Panc1 (cell line): ENCODE results near the gene C1QC. TPM values are rescaled to one million over a fixed set of nuclear protein-coding genes. Genes with fewer than 3 reads are reported as not detected.

Experiments used
- ATAC-seq: fragments of 200-7000 bp; cut with Tn5 transposase; 2 replicates; pipeline ENCODE4 v1.9.1; 2020; ENCODE audit warnings: mild to moderate bottlenecking, moderate library complexity
- BruUV-seq: library from RNA; stranded (reverse); fragments of 400-500 nt; replicated peaks from 2 replicates; lab custom pipeline; 2021; lab: Mats Ljungman, UMichigan
- CTCF ChIA-PET: fragments of 300-600 bp; sonication (Branson Sonifier 250); formaldehyde crosslinking; loops from one replicate; lab custom pipeline; 2022; ENCODE audit warnings: antibody characterized with exemption; lab: Charles Lee
- POLR2A ChIA-PET: fragments of 300-600 bp; sonication (Branson Sonifier 250); formaldehyde crosslinking; loops from one replicate; lab custom pipeline; 2022; ENCODE audit warnings: antibody characterized with exemption; lab: Charles Lee
- DNase-seq: peaks from one replicate; pipeline ENCODE4 v3.0.0-alpha.2; 2010; ENCODE audit warnings: low read depth, low spot score
- H3K27ac ChIP-seq: 2 replicates; pipeline ENCODE4 v1.5.1; 2011; ENCODE audit warnings: mild to moderate bottlenecking, low read length, inconsistent platforms
- H3K27me3 ChIP-seq: fragments of 200-500 bp; sonication (Bioruptor generic); 2 replicates; pipeline ENCODE4 v1.6.0; 2014; ENCODE audit warnings: low read length, inconsistent platforms; ENCODE audit not compliant: control insufficient read depth, insufficient read depth
- H3K36me3 ChIP-seq: fragments of 200-500 bp; sonication (Bioruptor generic); 2 replicates; pipeline ENCODE4 v1.5.1; 2014; ENCODE audit warnings: inconsistent platforms, mild to moderate bottlenecking, low read length, moderate library complexity; ENCODE audit not compliant: control insufficient read depth, insufficient read depth
- H3K4me1 ChIP-seq: 2 replicates; pipeline ENCODE4 v1.5.1; 2011; ENCODE audit warnings: inconsistent platforms, mild to moderate bottlenecking, low read length, moderate library complexity; ENCODE audit not compliant: control insufficient read depth, insufficient read depth
- H3K4me3 ChIP-seq, 2 experiments: 2 replicates each; pipeline ENCODE4 v1.5.1; 2011 to 2012; ENCODE audit warnings: low read depth in 2 of 2, low read length in 2 of 2, mild to moderate bottlenecking in 2 of 2, inconsistent platforms in 1 of 2, moderate library complexity in 1 of 2
- H3K9me3 ChIP-seq: fragments of 200-500 bp; sonication (Bioruptor generic); 2 replicates; pipeline ENCODE4 v1.5.1; 2014; ENCODE audit warnings: low read depth, mild to moderate bottlenecking, inconsistent platforms, low read length, moderate library complexity; ENCODE audit not compliant: control insufficient read depth, insufficient read depth
- POLR2AphosphoS5 ChIP-seq: IDR thresholded peaks from 2 replicates; pipeline ENCODE4 v1.6.1; 2012; ENCODE audit warnings: mild to moderate bottlenecking, low read depth, low read length, moderate library complexity
- SIN3A ChIP-seq: IDR thresholded peaks from 2 replicates; pipeline ENCODE4 v1.6.1; 2012; ENCODE audit warnings: low read depth, mild to moderate bottlenecking, low read length, moderate library complexity, borderline replicate concordance; ENCODE audit not compliant: insufficient read depth
- TCF7L2 ChIP-seq: IDR thresholded peaks from 2 replicates; pipeline ENCODE4 v1.6.1; 2011; ENCODE audit warnings: mild to moderate bottlenecking, low read depth, low read length, inconsistent platforms
- in situ Hi-C: cut with HindIII; loops from 2 replicates; pipeline ENCODE4 v1.10.0; 2016; ENCODE audit warnings: low sequenced_read_pairs, low pct_unique_long_range_greater_than_20kb
- intact Hi-C: fragments of 100-400 bp; cut with micrococcal nuclease; formaldehyde crosslinking; loops from one replicate; pipeline ENCODE4 v1.10.0; 2022; ENCODE audit not compliant: unreplicated experiment
- total RNA-seq: library from RNA; stranded (reverse); gene quantifications from one replicate; pipeline ENCODE4 v1.2.1, GENCODE V29; 2021; ENCODE audit not compliant: unreplicated experiment
- TF ChIP-seq, protein P1 (sequence below): fragments of 450-650 bp; IDR thresholded peaks from 2 replicates; pipeline ENCODE4 v1.5.1; 2017; ENCODE audit warnings: mild to moderate bottlenecking
- TF ChIP-seq, protein P2 (sequence below), 2 experiments: IDR thresholded peaks; 2 replicates each; pipeline ENCODE4 v1.6.1; 2011 to 2012; ENCODE audit warnings: low read depth in 2 of 2, control low read depth in 1 of 2, low read length in 1 of 2, mild to moderate bottlenecking in 1 of 2, moderate library complexity in 1 of 2; ENCODE audit not compliant: insufficient read depth in 1 of 2

C1QC gene
- total RNA-seq, 1 experiment from 2014 or later: 0.64 TPM

DNA sequence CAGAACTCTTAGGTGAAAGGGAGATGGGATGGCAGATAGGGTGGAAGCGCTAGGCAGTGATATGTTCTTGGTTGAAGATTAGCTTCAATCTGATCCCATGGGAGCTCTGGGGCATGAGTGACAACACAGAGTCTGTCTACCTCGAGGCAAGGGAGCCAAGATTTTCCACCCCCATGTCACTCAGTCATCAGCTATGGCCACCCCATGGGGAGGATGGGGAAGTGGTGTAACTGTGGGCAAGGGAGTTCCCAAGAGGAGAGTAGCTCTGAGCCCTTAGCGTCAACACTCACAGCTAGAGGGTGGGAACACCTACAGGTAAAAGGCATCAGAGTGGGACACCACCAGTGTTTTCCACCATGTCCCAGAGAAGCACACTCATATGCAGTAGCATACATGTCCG is 37.3 kb upstream of the C1QC start:
- CTCF ChIA-PET: no interaction called here
- no peak overlapping the region for H3K4me3 ChIP-seq
- in situ Hi-C loops: no loop called here
- intact Hi-C loops: no loop called here
- no peak overlapping the region for H3K27ac ChIP-seq
- no TSS peak for BruUV-seq
- H3K4me1 ChIP-seq: no peaks in the 10 kb centered on the region
- POLR2A ChIA-PET: no interaction called here
- no peaks in the 10 kb centered on the region for H3K36me3 ChIP-seq
- H3K9me3 ChIP-seq: no peaks in the 10 kb centered on the region
- H3K27me3 ChIP-seq: peaks cover 16% of the 10 kb centered on the region
- ATAC-seq (no peak), DNase-seq (no peak)
- TF ChIP-seq, protein P1, sequence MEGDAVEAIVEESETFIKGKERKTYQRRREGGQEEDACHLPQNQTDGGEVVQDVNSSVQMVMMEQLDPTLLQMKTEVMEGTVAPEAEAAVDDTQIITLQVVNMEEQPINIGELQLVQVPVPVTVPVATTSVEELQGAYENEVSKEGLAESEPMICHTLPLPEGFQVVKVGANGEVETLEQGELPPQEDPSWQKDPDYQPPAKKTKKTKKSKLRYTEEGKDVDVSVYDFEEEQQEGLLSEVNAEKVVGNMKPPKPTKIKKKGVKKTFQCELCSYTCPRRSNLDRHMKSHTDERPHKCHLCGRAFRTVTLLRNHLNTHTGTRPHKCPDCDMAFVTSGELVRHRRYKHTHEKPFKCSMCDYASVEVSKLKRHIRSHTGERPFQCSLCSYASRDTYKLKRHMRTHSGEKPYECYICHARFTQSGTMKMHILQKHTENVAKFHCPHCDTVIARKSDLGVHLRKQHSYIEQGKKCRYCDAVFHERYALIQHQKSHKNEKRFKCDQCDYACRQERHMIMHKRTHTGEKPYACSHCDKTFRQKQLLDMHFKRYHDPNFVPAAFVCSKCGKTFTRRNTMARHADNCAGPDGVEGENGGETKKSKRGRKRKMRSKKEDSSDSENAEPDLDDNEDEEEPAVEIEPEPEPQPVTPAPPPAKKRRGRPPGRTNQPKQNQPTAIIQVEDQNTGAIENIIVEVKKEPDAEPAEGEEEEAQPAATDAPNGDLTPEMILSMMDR: no peak
- TF ChIP-seq, protein P2, sequence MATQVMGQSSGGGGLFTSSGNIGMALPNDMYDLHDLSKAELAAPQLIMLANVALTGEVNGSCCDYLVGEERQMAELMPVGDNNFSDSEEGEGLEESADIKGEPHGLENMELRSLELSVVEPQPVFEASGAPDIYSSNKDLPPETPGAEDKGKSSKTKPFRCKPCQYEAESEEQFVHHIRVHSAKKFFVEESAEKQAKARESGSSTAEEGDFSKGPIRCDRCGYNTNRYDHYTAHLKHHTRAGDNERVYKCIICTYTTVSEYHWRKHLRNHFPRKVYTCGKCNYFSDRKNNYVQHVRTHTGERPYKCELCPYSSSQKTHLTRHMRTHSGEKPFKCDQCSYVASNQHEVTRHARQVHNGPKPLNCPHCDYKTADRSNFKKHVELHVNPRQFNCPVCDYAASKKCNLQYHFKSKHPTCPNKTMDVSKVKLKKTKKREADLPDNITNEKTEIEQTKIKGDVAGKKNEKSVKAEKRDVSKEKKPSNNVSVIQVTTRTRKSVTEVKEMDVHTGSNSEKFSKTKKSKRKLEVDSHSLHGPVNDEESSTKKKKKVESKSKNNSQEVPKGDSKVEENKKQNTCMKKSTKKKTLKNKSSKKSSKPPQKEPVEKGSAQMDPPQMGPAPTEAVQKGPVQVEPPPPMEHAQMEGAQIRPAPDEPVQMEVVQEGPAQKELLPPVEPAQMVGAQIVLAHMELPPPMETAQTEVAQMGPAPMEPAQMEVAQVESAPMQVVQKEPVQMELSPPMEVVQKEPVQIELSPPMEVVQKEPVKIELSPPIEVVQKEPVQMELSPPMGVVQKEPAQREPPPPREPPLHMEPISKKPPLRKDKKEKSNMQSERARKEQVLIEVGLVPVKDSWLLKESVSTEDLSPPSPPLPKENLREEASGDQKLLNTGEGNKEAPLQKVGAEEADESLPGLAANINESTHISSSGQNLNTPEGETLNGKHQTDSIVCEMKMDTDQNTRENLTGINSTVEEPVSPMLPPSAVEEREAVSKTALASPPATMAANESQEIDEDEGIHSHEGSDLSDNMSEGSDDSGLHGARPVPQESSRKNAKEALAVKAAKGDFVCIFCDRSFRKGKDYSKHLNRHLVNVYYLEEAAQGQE (IDR thresholded peaks at IDR 0.05; ENCODE audit: insufficient read depth in 1 of 2, low read depth in 2 of 2, low read length in 1 of 2): no peak
- TF ChIP-seq TCF7L2 (no peak), SIN3A (no peak), POLR2AphosphoS5 (no peak)

DNA sequence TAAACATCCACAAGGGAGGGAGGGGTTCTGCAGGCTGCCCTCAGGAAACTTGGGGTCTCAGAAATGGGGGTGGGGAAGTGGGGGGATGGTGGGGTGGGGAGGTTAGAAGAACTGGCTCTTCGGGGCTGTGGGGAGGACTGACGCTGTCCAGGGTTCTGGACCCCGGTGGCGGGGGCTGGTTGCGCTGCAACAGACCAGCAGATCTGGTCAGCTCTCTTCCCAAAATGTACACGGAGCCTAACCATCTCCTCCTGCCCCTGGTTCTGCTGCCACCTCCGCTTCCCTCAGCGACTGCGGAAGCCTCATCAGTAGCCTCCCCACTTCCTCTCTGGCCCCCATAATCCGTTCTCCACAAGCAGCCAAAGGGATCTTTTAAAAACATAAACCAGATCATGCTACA is 36.3 kb upstream of the C1QC start:
- Histone ChIP-seq H3K4me3 (no peak overlapping the region), H3K9me3 (no peaks in the 10 kb centered on the region), H3K36me3 (no peaks in the 10 kb centered on the region), H3K27me3 (peaks cover 16% of the 10 kb centered on the region), H3K27ac (no peak overlapping the region), H3K4me1 (no peaks in the 10 kb centered on the region)
- TF ChIP-seq, protein P2 (IDR thresholded peaks at IDR 0.05; ENCODE audit: insufficient read depth in 1 of 2, low read depth in 2 of 2, low read length in 1 of 2): peak; percentile 84 to 90
- TF ChIP-seq POLR2AphosphoS5: no peak
- TF ChIP-seq SIN3A: no peak
- TF ChIP-seq TCF7L2: no peak
- in situ Hi-C loops (no loop called here), intact Hi-C loops (no loop called here)
- ATAC-seq (no peak), DNase-seq (no peak)
- BruUV-seq: no TSS peak
- CTCF ChIA-PET: no interaction called here
- POLR2A ChIA-PET: interaction anchor here (0.7 kb wide), 1 partner anchor 8 kb away, joined by 3 read pairs; no protein-coding TSS in a partner anchor
